Activated CD8-positive, alpha-beta memory T cell treated with anti-CD3 and anti-CD28 coated beads, Interleukin-2, amount 50 U/mL, for 24 hours (primary cell): ENCODE results near the gene USP4.
"Not testable (repeated sequence)": the region's sequence is repeated elsewhere in the genome, so short reads cannot be mapped to it uniquely, and the experiment has no call there.

Experiments
- DNase-seq: peaks from one replicate; pipeline ENCODE4 v3.0.0-alpha.2; 2020; ENCODE audit errors: extremely low read depth

Gene USP4, protein sequence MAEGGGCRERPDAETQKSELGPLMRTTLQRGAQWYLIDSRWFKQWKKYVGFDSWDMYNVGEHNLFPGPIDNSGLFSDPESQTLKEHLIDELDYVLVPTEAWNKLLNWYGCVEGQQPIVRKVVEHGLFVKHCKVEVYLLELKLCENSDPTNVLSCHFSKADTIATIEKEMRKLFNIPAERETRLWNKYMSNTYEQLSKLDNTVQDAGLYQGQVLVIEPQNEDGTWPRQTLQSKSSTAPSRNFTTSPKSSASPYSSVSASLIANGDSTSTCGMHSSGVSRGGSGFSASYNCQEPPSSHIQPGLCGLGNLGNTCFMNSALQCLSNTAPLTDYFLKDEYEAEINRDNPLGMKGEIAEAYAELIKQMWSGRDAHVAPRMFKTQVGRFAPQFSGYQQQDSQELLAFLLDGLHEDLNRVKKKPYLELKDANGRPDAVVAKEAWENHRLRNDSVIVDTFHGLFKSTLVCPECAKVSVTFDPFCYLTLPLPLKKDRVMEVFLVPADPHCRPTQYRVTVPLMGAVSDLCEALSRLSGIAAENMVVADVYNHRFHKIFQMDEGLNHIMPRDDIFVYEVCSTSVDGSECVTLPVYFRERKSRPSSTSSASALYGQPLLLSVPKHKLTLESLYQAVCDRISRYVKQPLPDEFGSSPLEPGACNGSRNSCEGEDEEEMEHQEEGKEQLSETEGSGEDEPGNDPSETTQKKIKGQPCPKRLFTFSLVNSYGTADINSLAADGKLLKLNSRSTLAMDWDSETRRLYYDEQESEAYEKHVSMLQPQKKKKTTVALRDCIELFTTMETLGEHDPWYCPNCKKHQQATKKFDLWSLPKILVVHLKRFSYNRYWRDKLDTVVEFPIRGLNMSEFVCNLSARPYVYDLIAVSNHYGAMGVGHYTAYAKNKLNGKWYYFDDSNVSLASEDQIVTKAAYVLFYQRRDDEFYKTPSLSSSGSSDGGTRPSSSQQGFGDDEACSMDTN

DNA sequence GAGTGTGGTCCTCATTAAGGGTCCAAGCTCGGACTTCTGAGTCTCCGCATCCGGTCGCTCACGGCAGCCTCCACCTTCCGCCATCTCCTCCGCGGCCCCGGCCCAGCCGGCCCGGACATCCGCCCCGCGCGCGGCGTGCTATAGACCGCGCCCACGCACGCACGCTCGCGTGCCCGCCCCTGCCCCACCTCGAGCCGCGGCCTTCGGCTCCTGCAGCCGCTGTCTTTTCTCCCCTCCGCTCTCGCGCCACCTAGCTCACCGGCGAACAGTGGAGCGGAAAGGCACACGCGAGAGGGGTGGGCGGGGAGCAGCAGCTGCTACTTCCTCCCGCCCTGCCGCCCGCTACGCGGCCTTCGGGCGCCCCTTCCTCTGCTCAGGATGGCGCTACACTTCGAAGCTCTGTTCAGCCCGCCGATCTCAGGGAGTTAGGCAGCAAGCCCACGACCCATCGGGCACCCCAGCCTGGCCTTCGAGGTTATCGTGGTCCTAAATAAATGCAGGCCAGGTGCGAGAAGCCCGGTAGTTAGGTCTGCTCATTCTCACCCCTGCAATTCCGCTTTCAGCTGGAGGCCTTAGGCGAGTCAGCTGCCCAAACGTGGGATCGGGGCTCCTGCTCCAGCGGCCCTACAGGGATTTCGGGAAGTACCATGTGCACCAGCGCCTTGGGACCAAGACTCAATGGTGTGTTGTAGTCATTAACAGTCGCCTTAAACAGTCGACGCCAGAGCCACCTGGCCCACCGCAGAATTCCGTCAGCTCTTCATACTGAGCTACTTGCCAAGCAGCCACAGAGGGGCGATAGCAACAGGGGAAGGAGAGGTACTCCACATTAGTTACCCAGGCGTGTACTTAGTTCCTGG is at the start of gene USP4:
Gene USP4 (minus strand): TSS at position 113 of the 860 bp plus-strand sequence. CDS start 29 bp downstream, at position 84.
- peak; percentile 82 for DNase-seq

DNA sequence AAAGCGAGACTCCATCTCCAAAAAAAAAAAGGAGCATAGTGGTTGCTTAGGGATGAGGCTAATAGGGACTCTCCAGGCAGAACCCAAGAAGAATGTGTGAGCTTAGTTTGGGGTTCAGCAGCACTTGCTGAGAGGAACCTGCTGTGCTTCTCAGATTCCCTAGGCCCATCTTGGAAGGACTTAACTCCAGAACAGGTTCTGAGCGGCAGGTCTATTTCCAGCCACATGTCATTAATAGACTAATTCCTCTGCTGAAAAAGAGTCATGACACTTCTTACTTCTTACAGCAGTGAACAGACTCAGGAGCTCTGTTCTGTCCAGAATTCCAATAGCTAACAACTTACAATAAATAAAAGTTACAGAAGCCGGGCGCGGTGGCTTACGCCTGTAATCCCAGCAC is 49.4 kb upstream of the USP4 start:
- no peak for DNase-seq

DNA sequence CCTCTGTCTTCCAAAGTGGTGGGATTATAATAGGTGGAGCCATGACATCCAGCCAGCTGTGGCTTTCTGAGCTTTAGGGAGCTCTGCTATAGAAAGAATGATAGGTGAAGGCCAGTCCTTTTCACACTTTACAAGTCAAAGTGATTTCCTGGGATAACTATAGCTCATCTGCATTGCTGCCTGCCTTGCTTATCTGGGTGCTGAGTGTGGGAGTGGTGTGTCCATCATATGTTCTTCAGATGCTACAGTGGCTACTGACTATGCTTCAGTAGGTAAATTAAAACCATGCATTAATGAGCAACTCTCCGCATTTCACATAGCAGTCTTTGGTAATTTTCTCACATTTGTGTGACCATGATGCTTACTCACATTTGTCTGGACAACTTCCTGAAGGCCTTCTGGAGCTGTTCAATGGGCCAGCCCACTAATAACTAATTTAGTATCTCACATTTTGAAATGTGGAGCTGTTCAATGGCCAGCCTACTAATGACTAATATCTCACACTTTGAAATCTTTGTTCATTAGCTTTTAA is 48.5 kb upstream of the USP4 start:
- DNase-seq: no peak

DNA sequence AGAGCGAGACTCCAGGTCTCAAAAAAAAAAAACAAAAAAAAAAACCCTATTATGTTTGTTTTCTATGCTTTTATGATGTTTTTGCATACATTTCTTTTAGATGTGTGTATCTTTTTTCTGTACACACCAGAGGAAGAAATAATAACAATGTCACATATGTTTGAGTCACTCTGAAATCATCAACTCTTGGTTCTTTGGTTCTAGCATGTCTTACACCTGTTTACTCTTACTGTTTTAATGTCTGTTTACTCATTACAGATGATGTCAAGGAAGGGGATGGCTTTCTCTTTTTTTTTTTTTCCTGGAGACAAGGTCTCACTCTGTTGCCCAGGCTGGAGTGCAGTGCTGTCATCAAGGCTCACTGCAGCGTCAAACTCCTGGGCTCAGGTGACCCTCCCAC is 47.9 kb upstream of the USP4 start:
- no peak for DNase-seq

DNA sequence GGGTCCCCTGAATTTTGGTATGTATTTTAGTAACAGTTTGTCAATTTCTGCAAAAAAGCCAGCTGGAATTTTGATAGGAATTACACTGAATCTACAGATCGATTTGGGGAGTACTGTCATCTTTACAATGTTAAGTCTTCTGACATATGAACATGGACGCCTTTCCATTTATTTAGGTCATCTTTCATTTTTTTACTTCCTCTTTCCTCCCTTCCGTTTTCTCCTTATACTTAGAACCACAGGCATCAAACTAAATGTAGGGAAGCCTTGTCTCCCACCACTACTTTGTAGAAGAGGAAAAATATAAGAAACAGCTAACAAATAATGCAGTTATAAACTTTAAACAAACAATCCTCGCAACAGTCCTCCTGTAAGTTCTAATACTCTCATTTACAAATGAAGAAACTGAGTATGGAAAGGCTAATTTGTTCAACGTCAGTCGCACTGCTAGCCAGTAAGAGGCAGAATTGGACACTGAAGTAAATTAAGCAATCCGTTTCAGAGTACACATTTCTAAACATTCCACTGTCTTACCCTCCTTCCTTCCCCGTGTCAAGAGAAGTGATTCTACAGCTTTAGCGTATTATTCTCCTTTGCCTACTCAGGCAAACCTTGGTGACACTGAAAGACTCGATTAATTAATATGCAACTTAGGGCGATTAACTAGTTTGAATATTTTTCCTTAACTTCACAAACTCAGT is 46.4 kb upstream of the USP4 start:
- no peak for DNase-seq

DNA sequence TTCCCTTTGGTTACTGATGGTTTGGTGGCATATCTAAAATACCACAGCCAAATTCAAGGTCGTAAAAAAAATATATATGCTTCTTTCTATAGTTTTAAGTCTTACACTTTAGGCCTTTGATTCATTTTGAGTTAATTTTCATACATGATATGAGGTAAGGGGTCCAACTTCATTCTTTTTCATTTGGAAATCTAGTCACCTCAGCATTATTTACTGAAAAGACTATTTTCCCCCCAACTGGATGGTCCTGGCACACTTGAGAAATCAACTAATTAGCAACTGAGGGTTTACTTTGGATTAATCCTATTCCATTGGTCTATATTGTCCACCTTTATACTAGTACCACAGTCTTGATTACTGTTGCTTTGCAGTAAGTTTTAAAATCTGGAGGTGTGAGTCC is 45.8 kb upstream of the USP4 start:
- no peak for DNase-seq

DNA sequence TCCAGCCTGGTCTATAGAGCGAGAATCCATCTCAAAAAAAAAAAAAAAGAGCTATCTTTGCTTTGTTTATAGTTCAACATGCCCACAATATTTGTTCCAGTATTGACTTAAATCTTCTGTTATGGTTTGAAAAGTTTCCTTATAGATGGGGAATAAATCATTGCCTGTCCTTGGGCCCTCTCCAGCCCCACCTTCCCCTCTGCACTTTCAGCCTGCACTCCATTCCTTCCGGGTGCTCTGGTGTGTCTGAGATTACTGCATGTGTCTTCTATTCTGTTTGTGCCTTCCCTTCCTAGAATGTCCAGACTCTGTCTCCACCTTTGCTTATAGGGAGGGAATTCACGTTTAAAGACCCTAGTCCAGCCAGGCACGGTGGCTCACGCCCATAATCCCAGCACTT is 43.5 kb upstream of the USP4 start:
- no peak for DNase-seq

DNA sequence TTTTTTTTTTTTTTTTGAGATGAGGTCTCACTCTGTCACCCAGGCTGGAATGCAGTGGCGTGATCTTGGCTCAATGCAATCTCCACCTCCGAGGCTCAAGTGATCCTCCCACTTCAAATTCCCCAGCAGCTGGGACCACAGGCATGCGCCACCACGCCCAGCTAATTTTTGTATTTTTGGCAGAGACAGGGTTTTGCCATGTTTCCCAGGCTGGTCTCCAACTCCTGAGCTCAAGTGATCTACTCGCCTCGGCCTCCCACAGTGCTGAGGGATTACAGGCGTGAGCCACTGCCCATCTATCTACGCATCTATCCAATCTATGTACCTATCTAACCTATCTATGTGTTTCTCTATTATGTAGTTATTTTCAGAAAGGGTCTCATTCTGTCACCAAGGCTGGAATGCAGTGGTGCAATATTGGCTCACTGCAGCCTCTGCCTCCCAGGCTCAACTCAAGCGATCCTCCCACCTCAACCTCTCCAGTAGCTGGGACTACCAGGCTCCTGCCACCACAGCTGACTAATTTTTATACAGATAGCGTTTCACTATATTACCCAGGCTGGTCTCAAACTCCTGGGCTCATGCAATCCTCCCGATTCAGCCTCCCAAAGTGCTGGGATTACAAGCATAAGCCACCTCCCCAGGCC is 38.5 kb upstream of the USP4 start:
- DNase-seq: no peak

DNA sequence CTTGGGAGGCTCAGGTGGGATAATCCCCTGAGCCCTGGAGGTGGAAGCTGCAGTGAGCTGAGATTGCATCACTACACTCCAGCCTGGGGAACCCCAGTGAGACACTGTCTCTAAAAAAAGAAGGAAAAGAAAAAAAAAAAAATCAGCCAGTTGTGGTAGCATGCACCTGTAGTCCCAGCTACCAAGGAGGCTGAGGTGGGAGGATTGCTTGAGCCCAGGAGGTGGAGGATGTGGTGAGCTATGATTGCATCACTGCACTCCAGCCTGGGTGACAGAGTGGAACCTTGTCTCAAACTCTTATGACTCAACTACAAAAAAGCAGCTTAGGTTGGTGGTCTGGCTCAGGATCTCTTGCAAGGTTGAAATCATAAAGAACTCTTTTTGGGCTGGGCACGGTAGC is 37.6 kb upstream of the USP4 start:
- DNase-seq: no peak

DNA sequence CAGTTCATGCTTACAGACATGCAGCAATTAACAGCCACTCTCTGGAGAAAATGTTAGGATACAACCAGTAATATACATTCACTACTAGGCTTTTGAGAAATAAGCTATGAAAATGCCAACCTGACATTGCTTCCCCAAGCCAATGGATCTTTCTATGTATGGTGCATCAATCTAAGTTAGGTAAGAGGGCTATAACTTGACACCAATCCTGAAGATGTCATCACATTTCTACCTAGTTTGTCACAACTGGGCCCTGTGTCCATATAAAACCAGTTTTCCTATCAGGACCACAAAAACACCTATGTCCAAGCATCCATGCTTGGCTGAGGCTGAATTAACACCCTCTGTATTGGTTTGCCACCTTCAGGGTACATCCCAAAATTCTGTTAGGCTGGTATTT is 32.1 kb upstream of the USP4 start:
- no peak for DNase-seq

DNA sequence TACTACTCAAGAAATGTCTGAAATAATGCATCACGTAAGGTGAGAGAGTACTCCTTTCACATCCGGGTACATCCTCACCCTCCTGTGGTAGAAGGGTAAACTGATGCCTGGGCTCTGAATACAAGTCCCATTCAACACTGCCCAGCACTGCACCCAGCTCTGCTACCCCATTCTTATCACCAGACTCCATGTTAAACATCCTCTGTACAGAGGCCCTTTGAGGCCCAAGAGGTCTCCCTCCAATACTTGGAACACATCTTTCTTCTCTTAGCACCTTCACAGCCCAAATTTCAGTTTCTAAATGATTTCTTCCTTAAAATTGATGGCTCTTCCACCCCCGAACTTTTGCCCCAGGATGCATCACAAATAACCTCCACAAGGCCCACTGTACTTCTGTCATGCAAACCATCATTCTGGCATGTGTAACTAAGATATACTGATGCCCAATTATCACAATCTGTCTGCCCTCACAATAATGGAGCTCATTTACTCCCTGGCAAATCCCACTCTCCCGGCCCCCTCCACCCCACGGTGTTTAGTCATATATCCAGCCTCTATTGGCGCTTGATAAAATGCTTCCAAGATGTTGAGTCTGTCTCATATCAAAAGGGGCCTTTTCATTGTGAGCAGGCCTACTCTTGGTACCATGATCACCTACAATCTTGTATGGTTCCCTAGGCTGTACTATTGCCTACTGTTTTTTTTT is 30.9 kb upstream of the USP4 start:
- DNase-seq: no peak

DNA sequence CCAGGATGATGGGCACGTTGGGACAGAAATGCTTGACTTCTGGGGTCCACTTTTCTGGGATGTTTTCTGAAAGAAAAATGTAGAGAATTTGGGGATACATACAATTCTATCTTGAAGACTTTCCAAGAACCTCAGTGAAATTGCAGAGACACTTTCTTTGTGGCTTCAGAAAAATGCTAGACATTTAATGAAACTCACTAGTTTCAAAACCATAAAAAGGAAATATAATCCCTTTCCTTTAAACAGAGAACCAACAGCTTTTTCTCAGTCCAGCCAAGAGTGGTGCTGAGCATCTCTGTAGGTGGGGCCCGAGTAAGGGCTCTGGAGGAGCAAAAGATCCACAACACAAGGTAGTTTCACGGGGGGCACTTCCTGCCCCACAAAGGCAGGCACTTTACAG is 22.7 kb upstream of the USP4 start:
- no peak for DNase-seq

DNA sequence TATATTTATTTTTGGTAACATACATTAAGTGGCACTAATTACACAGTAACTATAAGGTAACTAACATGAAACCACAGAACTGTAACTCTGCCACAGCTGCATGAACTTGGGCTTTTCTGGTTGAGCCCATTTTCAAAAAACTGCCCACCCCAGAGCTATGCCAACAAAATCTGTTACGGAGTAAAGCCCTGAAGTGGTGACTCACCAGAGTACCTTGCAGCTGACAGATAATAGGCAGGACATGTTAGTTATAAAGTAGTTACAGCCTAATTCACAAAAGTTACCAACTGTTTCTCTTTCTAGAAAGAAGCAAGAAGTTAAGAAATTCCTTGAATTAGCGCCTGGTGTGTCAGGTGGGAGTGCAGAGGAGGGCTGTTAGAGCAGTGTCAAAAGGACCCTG is 19.8 kb upstream of the USP4 start:
- no peak for DNase-seq

DNA sequence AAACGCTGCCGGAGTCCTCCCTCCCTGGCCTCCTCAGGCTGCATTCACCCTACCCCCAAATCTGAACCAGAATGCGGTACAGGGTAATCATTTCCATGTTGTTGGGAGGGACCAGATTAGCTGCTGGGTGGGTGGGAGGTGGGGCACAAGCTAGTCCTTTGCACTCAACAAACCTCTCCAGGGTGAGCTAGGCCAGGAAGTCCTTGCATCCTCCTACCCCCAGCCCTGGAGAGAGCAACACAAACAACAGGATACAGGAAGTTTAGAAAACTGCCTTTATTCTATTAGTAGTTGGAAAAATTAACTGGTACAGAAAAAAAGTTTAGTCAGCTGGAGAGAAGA is 19.0 kb upstream of the USP4 start:
- no peak for DNase-seq

DNA sequence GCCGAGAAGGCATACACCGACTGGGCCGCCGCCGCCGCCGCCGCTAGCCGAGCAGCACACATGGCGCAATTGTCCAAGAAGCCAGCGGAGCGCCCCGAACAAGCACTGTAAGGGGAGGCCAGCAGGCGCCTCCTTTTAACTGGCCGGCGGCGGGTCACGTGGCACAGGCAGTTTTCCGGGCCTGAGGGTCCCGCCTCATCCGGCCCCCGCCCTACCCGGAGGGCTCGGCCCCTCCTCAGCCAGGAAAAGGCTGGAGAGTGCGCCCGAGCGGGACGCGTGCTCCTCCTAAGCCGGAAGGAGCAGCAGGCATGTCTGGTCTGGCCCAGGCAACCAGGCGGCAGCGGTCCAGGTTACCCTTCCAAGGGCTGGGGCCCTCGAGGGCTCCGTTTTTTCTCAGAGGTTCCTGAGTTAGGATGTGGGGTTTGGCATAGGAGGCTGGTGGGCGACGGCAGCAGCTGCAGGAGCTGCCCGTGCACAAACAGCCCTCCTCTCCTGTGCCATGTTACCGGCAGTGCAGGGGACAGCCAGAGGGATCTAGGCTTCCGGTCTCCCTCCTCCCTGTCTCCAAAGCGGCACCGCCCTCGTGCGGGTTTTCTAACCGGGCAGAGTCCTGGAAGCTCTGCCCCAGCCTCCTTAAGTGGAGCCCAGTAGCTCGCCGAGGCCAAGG is 18.5 kb upstream of the USP4 start, which contains the start of gene GPX1:
Gene GPX1 (minus strand): TSS at position 137 of the 667 bp plus-strand sequence. CDS start 75 bp downstream, at position 62.
- peak; percentile 64 for DNase-seq

DNA sequence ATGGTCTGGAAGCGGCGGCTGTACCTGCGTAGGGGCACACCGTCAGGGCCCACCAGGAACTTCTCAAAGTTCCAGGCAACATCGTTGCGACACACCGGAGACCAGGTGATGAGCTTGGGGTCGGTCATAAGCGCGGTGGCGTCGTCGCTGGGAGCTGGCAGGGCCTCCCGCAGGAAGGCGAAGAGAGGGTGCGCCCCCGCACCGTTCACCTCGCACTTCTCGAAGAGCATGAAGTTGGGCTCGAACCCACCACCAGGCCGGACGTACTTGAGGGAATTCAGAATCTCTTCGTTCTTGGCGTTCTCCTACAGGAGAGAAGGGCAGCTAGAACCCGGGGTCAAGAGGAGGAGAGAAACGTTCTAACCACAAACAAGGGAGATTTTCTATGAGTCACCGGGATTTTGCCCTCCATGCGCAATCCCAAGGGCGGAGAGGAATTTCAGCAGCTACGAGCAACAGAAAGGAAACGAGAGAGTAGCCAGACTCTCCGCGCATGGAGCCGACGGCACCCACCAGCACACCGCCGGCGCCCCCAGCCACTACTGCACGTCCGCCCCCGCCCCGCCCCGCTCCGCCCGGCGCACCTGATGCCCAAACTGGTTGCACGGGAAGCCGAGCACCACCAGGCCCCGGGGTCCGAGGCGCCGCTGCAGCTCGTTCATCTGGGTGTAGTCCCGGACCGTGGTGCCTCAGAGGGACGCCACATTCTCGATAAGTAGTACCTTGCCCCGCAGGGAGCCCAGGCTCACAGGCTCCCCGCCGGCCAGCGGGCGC is 17.8 kb upstream of the USP4 start:
- not testable (repeated sequence) for DNase-seq

DNA sequence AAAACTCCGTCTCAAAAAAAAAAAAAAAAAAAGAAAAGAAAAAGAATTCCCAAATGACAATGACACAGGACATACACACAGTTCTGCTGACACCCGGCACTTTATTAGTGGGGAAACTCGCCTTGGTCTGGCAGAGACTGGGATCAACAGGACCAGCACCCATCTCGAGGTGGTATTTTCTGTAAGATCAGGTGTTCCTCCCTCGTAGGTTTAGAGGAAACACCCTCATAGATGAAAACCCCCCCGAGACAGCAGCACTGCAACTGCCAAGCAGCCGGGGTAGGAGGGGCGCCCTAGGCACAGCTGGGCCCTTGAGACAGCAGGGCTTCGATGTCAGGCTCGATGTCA is 17.2 kb upstream of the USP4 start:
- DNase-seq: not testable (repeated sequence)

DNA sequence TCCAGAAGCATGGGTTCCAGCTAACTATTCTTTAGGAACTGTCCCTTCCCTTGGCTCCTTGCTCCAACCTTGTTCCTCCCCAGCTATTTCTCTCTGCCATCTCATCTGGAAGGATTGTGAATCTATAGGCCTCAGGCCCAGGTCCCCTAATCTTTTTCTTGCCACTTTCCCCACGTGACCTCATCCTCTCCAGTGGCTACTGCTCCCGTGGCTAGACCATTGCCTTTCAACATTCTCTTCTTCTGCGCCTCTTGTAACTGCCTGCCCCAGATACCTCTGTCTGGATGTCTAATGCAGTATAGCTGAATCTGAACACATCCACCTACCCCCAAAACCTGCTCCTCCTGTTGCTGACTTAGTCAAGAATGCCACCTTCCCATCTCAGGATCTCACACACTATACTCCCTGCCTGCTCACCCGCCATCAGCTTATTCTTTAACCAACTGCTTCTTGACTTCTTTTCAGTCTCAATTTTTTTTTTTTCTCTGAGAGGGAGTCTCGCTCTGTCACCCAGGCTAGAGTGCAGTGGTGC is 13.1 kb upstream of the USP4 start:
- DNase-seq: no peak
